Neuronal stem cell (in vitro differentiated cells): ENCODE results near the gene SYNGR3.

Source experiments
- DNase-seq: peaks from one replicate; pipeline ENCODE4 v3.0.0-alpha.2; 2013; ENCODE audit warnings: low spot score
- H2AFZ ChIP-seq: one replicate; pipeline ENCODE4 v1.6.1; 2013; ENCODE audit warnings: mild to moderate bottlenecking, low read length, inconsistent platforms
- H2AK5ac ChIP-seq: 2 replicates; pipeline ENCODE4 v1.6.1; 2013; ENCODE audit warnings: low read depth, mild to moderate bottlenecking, inconsistent platforms, low read length, moderate library complexity, mixed read lengths
- H2BK120ac ChIP-seq: 2 replicates; pipeline ENCODE4 v1.6.1; 2013; ENCODE audit warnings: low read depth, mild to moderate bottlenecking, inconsistent platforms, low read length, moderate library complexity, mixed read lengths
- H2BK12ac ChIP-seq: one replicate; pipeline ENCODE4 v1.6.1; 2013; ENCODE audit warnings: low read length, inconsistent platforms
- H2BK15ac ChIP-seq: 2 replicates; pipeline ENCODE4 v1.6.1; 2013; ENCODE audit warnings: mild to moderate bottlenecking, low read length, inconsistent platforms, mixed read lengths
- H2BK5ac ChIP-seq: one replicate; pipeline ENCODE4 v1.6.1; 2013; ENCODE audit warnings: inconsistent platforms, mild to moderate bottlenecking, low read length, moderate library complexity
- H3K14ac ChIP-seq: one replicate; pipeline ENCODE4 v1.6.1; 2013; ENCODE audit warnings: low read length, inconsistent platforms
- H3K18ac ChIP-seq: 2 replicates; pipeline ENCODE4 v1.6.1; 2013; ENCODE audit warnings: low read length, inconsistent platforms
- H3K23ac ChIP-seq: 2 replicates; pipeline ENCODE4 v1.6.1; 2013; ENCODE audit warnings: low read depth, mild to moderate bottlenecking, mixed read lengths, low read length, inconsistent platforms; ENCODE audit not compliant: poor library complexity
- H3K27ac ChIP-seq: replicated peaks from 3 replicates; pipeline ENCODE4 v1.5.1; 2013; ENCODE audit warnings: low read length, inconsistent platforms
- H3K27me3 ChIP-seq, 3 experiments: 2 replicates each; pipeline ENCODE4 v1.6.1; 2013; ENCODE audit warnings: low read length in 3 of 3, mild to moderate bottlenecking in 2 of 3, inconsistent platforms in 1 of 3, low read depth in 1 of 3, mixed read lengths in 1 of 3, moderate library complexity in 1 of 3; ENCODE audit not compliant: control insufficient read depth in 3 of 3, insufficient read depth in 3 of 3
- H3K36me3 ChIP-seq, 2 donors: replicated peaks in 1 of 2; 2 replicates each; pipeline ENCODE4 v1.6.1; 2013; ENCODE audit warnings: low read length in 2 of 2; ENCODE audit not compliant: control insufficient read depth in 2 of 2, insufficient read depth in 2 of 2
- H3K4ac ChIP-seq: 2 replicates; pipeline ENCODE4 v1.6.1; 2013; ENCODE audit warnings: inconsistent platforms, mild to moderate bottlenecking, low read length, moderate library complexity
- H3K4me1 ChIP-seq, 2 donors: 1 replicate in 1 of 2; 2 replicates in 1 of 2; pipeline ENCODE4 v1.6.1; 2013; ENCODE audit warnings: low read length in 2 of 2, low read depth in 1 of 2; ENCODE audit not compliant: control insufficient read depth in 2 of 2, insufficient read depth in 1 of 2
- H3K4me2 ChIP-seq: one replicate; pipeline ENCODE4 v1.6.1; 2013; ENCODE audit warnings: mild to moderate bottlenecking, low read length, inconsistent platforms; ENCODE audit not compliant: insufficient read depth, poor library complexity, severe bottlenecking
- H3K4me3 ChIP-seq, 2 donors: 2 replicates each; pipeline ENCODE4 v1.5.1; 2013; ENCODE audit warnings: low read length in 2 of 2, mild to moderate bottlenecking in 2 of 2, inconsistent platforms in 1 of 2, moderate library complexity in 1 of 2
- H3K79me1 ChIP-seq: one replicate; pipeline ENCODE4 v1.6.1; 2013; ENCODE audit warnings: low read depth, mild to moderate bottlenecking, inconsistent platforms, low read length, moderate library complexity
- H3K9ac ChIP-seq: one replicate; pipeline ENCODE4 v1.6.1; 2013; ENCODE audit warnings: mild to moderate bottlenecking, low read depth, low read length, inconsistent platforms; ENCODE audit not compliant: poor library complexity
- H3K9me3 ChIP-seq, 2 donors: replicated peaks in 1 of 2; 2 replicates each; pipeline versions ENCODE3 to v1.6.1; 2013; ENCODE audit warnings: low read length in 2 of 2, mild to moderate bottlenecking in 2 of 2, inconsistent platforms in 1 of 2, low read depth in 1 of 2, mixed read lengths in 1 of 2, moderate library complexity in 1 of 2; ENCODE audit not compliant: control insufficient read depth in 2 of 2, insufficient read depth in 1 of 2
- H4K8ac ChIP-seq: one replicate; pipeline ENCODE4 v1.6.1; 2013; ENCODE audit warnings: low read depth, mild to moderate bottlenecking, inconsistent platforms, low read length, moderate library complexity
- H4K91ac ChIP-seq: one replicate; pipeline ENCODE4 v1.6.1; 2013; ENCODE audit warnings: low read length, low read depth, mild to moderate bottlenecking, inconsistent platforms; ENCODE audit not compliant: poor library complexity
- WGBS, 2 donors: extraction: QIAGEN DNeasy Blood & Tissue Kit; methylation state at CpG; one replicate each; pipeline ENCODE4 v1.1.7; 2013; ENCODE audit warnings: missing lambda C conversion rate in 2 of 2, mixed read lengths in 1 of 2; ENCODE audit not compliant: insufficient read length in 2 of 2, insufficient replicate concordance in 1 of 2; ENCODE audit errors: extremely low coverage in 2 of 2; 5-methylcytosine and 5-hydroxymethylcytosine counted together

Gene SYNGR3

DNA sequence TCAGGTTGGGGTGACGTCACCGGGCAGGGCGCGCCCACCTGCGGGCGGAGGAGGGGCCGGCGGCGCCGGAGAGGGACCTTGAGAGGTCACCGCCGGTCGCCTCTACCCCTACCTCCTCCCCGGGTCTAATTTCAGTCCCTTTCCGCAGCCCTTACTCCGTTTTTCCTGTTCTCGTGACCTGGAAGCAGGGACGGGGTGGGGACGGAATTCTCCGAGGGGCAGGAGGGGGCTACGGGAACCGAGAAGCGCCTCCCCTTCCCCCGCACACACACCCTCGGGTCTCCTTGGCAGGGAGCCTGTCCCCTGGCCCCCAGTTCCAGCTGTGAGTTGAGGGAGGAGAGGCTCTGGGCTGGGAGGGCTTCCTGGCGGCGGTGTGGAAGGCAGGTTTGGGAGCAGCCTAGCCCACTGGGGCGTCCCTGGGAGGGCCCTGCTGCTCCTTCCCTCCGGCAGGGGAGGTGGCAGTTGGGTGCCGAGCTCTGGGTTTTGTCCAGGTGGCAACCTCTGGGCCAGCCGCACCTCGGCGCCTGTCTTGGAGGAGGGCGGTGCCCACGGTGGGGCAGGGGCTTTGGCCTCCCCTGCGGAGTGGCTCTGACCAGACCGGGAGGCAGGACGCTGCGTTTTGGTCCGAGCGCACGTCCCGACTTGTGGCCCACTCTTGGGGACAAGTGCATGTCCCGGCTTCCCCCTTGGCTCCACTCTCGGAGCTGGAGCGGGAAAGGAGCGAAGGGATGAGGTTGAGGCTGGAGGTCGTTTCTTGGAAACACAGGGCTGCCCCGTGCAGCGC is 773 bp downstream of the SYNGR3 start:
- no peak for DNase-seq
- no CpG with 5 or more reads among the region's 50 CpGs for WGBS, 2 donors

DNA sequence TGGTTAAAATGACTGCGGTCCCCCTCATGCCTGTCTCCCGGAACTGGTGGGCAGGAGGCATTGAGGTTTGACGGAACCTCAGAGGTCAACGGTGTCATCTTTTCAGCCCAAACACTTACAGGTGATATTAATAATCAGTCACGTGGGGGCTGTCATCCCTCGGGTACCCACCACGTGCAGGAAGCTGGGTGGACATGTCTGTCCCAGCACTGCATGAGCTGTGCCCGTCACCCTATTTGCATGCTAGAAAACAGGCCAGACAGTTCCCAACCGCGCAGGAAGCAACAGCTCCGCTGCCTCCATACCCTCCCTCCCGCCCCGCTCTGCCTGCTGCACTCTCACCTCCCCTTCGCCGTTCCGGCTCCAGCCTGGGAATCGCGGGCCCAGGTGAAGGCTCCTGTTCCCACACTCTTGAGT is 1.4 kb downstream of the SYNGR3 start:
- Histone ChIP-seq H3K14ac (no peak overlapping the region), H3K9me3 (peaks cover 0 to 4% of the 10 kb centered on the region in 2 donors), H2BK12ac (no peak overlapping the region), H3K4me1 (peaks cover 12 to 18% of the 10 kb centered on the region in 2 donors), H3K18ac (no peak overlapping the region), H3K4me2 (no peak overlapping the region), H2BK120ac (no peak overlapping the region), H2AFZ (peak overlapping the region; percentile 87), H3K79me1 (peaks cover 4% of the 10 kb centered on the region), H3K4ac (no peak overlapping the region), H3K9ac (peak overlapping the region; percentile 27), H3K4me3 (peak overlapping the region; percentile 41 to 78), H4K8ac (no peak overlapping the region), H4K91ac (no peak overlapping the region), H2BK5ac (peak overlapping the region; percentile 98), H3K27ac (no peak overlapping the region), H3K36me3 (peaks cover 12 to 17% of the 10 kb centered on the region in 2 donors), H3K23ac (peak overlapping the region; percentile 96), H2BK15ac (no peak overlapping the region), H2AK5ac (peak overlapping the region; percentile 73), H3K27me3 (peaks cover 18 to 37% (median 34%) of the 10 kb centered on the region in 3 experiments)
- WGBS, 2 donors, result no CpG with 5 or more reads among the region's 18 CpGs
- no peak for DNase-seq

More for the DNA sequence above, 773 bp downstream of the SYNGR3 start:
- H3K4me1 ChIP-seq, result peaks cover 12 to 18% of the 10 kb centered on the region in 2 donors
- H2BK5ac ChIP-seq, result peak overlapping the region; percentile 98
- H2AFZ ChIP-seq, result peak overlapping the region; percentile 87
- H3K79me1 ChIP-seq, result peaks cover 4% of the 10 kb centered on the region
- H2BK12ac ChIP-seq, result peak overlapping the region; percentile 73
- H2AK5ac ChIP-seq, result peak overlapping the region; percentile 94
- H4K8ac ChIP-seq, result no peak overlapping the region
- peaks cover 18 to 37% (median 34%) of the 10 kb centered on the region in 3 experiments for H3K27me3 ChIP-seq
- peak overlapping the region; percentile 76 for H3K14ac ChIP-seq
- H3K9ac ChIP-seq, result peak overlapping the region; percentile 50
- peaks cover 18 to 23% of the 10 kb centered on the region in 2 donors for H3K36me3 ChIP-seq
- peak overlapping the region; percentile 97 for H3K18ac ChIP-seq
- H3K4ac ChIP-seq, result no peak overlapping the region
- H3K4me3 ChIP-seq, result peak overlapping the region; percentile 41 to 78
- H3K27ac ChIP-seq, result no peak overlapping the region
- H2BK120ac ChIP-seq, result peak overlapping the region; percentile 88
- H3K9me3 ChIP-seq, result peaks cover 0 to 4% of the 10 kb centered on the region in 2 donors
- H2BK15ac ChIP-seq, result peak overlapping the region; percentile 88
- H3K23ac ChIP-seq, result peak overlapping the region; percentile 96
- peak overlapping the region; percentile 80 for H3K4me2 ChIP-seq
- H4K91ac ChIP-seq, result no peak overlapping the region

DNA sequence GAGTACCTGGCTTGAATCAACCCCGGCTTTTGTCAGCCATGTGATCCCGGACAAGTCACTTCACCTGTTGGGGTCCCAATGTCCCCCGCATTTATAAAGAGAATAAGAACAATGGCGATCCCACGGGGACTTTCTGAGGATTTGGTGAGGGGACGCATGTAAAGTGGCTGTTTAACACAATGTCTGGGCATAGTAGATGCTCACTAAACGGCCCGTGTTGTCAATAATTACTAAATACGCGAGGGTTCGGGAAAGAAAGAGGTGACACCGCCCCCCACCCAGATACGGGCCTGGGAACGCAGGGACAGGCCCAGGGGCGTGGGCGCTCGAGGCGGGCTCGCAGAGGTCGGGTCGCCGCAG is 1.8 kb downstream of the SYNGR3 start:
- peaks cover 12 to 18% of the 10 kb centered on the region in 2 donors for H3K4me1 ChIP-seq
- H3K9me3 ChIP-seq, result peaks cover 0 to 4% of the 10 kb centered on the region in 2 donors
- no peak overlapping the region for H3K4ac ChIP-seq
- peak overlapping the region; percentile 73 for H2BK12ac ChIP-seq
- H4K8ac ChIP-seq, result no peak overlapping the region
- WGBS, 2 donors, result no CpG with 5 or more reads among the region's 22 CpGs
- peak overlapping the region; percentile 86 for H3K9ac ChIP-seq
- H3K27ac ChIP-seq, result no peak overlapping the region
- H3K27me3 ChIP-seq, result peaks cover 18 to 37% (median 34%) of the 10 kb centered on the region in 3 experiments
- no peak overlapping the region for H3K14ac ChIP-seq
- H2BK120ac ChIP-seq, result no peak overlapping the region
- H2BK5ac ChIP-seq, result no peak overlapping the region
- H2AFZ ChIP-seq, result peak overlapping the region; percentile 81
- peak overlapping the region; percentile 77 for H3K4me2 ChIP-seq
- peak overlapping the region; percentile 33 to 74 for H3K4me3 ChIP-seq
- peak overlapping the region; percentile 92 for H3K18ac ChIP-seq
- H3K79me1 ChIP-seq, result peaks cover 4% of the 10 kb centered on the region
- peak overlapping the region; percentile 96 for H3K23ac ChIP-seq
- peak overlapping the region; percentile 75 for H2BK15ac ChIP-seq
- H2AK5ac ChIP-seq, result peak overlapping the region; percentile 75
- no peak overlapping the region for H4K91ac ChIP-seq
- H3K36me3 ChIP-seq, result peaks cover 8 to 13% of the 10 kb centered on the region in 2 donors
- DNase-seq, result no peak
